ENCODE measurements around the gene ATP8B2.

DNA sequence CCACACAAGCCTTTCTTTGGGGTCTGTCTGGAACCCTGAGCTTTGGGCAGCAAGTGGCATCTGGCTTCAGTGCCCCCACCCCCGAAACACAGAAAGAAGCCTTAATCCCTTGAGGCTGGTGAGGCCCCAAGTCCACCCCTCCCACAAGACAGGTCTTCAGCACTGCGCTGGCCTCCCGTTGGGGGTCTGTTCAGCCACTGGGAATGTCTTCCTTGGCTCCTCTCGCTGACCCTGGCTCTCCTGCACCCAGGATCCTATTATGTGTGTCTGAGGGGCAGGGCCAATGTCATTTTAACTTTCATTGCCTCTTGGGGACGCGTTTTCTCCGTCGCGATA, 26.9 kb downstream of the ATP8B2 start:
- TF ChIP-seq CTCF (IDR thresholded peaks at IDR 0.05), result no peak
- TF ChIP-seq POLR2A (IDR thresholded peaks at IDR 0.05), result no peak
- no peak for TF ChIP-seq EP300 (IDR thresholded peaks at IDR 0.05)
